ENCODE results near the gene IQCK. TPM values are rescaled to one million over a fixed set of nuclear protein-coding genes. Genes with fewer than 3 reads are reported as not detected.
A peak's percentile ranks its signal among the peaks of the same experiment; 100 is the strongest.

The IQCK gene
- total and polyA plus RNA-seq, 2 experiments from 2014 or later, result 7.2 to 11.8 TPM

DNA sequence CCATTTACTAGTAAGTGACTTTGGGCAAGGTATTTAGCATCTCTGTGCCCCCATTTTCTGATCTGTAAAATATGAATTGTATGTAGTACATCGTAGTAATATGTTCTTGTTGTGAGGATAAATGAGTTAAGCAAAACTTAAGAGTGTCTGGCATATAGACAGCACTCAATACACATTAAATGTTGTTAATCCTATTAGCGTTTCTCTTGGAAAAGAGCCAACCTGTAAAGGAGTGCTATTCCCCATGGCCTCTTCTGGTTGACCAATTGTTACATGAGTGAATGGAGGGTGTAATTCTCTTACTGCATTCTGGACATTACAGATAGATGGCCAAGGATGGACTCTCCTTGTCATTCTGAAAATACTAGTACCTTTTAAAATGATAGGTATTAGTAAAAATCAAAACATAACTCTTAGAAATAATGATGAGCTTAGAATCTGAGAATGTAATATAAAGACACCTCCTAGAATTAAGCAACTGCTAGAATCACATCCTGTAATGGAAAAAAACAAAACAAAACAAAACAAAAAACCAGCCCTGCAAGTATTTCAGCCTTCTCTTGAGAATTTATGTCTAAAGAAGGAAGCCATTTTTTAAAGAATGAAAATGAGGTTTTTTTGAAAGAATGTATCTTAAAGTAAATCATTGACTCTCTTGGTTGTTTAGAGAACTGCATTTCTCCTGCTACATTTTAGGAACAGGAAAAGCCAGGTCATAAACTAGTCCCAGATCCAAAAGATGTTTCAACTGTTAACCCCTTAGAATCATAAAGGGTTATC is 30.5 kb downstream of the IQCK start:
- TF ChIP-seq EZH2 (IDR thresholded peaks at IDR 0.05; ENCODE audit: borderline replicate concordance), result no peak
- no peak for TF ChIP-seq CTCF (IDR thresholded peaks at IDR 0.05; ENCODE audit: poor library complexity)
- TF ChIP-seq EZH2phosphoT487 (IDR thresholded peaks at IDR 0.05; ENCODE audit: low read depth, severe bottlenecking, unreplicated experiment), result no peak
- 72% methylated on average over 2 of the region's 2 CpGs for WGBS (ENCODE audit: low lambda C conversion rate, missing lambda C conversion rate)
- no peak for DNase-seq (ENCODE audit: low spot score)
- H3K9me2 ChIP-seq (replicated peaks; ENCODE audit: insufficient read depth), result no peaks in the 10 kb centered on the region
- no peak overlapping the region for H3K4me3 ChIP-seq
- no peaks in the 10 kb centered on the region for H3K9me3 ChIP-seq (ENCODE audit: low read depth)
- no peak overlapping the region for H3K4me2 ChIP-seq
- H3K4me1 ChIP-seq (ENCODE audit: insufficient read depth), result peaks cover 45% of the 10 kb centered on the region
- no peaks in the 10 kb centered on the region for H3K79me2 ChIP-seq
- no peaks in the 10 kb centered on the region for H3K27me3 ChIP-seq
- H3K36me3 ChIP-seq (replicated peaks; ENCODE audit: insufficient read depth, low read depth), result no peaks in the 10 kb centered on the region
- H3K27ac ChIP-seq, result peak overlapping the region; percentile 1
- no peak overlapping the region for H2AFZ ChIP-seq
- no peaks in the 10 kb centered on the region for H4K20me1 ChIP-seq (ENCODE audit: insufficient read depth, poor library complexity, severe bottlenecking)

GRCh38 chr16:19749571-19750080 is 31.6 kb downstream of the IQCK start:
- 87% methylated on average over 4 of the region's 4 CpGs for WGBS (ENCODE audit: low lambda C conversion rate, missing lambda C conversion rate)

GRCh38 chr16:19751478-19752385 is 33.7 kb downstream of the IQCK start:
- peaks cover 38% of the 10 kb centered on the region for H3K4me1 ChIP-seq (ENCODE audit: insufficient read depth)
- no peaks in the 10 kb centered on the region for H3K9me3 ChIP-seq (ENCODE audit: low read depth)
- H2AFZ ChIP-seq, result no peak overlapping the region
- no peak for TF ChIP-seq EZH2phosphoT487 (IDR thresholded peaks at IDR 0.05; ENCODE audit: low read depth, severe bottlenecking, unreplicated experiment)
- TF ChIP-seq CTCF (IDR thresholded peaks at IDR 0.05; ENCODE audit: poor library complexity), result no peak
- TF ChIP-seq EZH2 (IDR thresholded peaks at IDR 0.05; ENCODE audit: borderline replicate concordance), result no peak
- H4K20me1 ChIP-seq (ENCODE audit: insufficient read depth, poor library complexity, severe bottlenecking), result no peaks in the 10 kb centered on the region
- H3K4me3 ChIP-seq, result no peak overlapping the region
- no peak for DNase-seq (ENCODE audit: low spot score)
- H3K27ac ChIP-seq, result no peak overlapping the region
- no peaks in the 10 kb centered on the region for H3K9me2 ChIP-seq (replicated peaks; ENCODE audit: insufficient read depth)
- no peaks in the 10 kb centered on the region for H3K27me3 ChIP-seq
- H3K79me2 ChIP-seq, result no peaks in the 10 kb centered on the region
- 81% methylated on average over 6 of the region's 6 CpGs for WGBS (ENCODE audit: low lambda C conversion rate, missing lambda C conversion rate)
- H3K36me3 ChIP-seq (replicated peaks; ENCODE audit: insufficient read depth, low read depth), result no peaks in the 10 kb centered on the region
- no peak overlapping the region for H3K4me2 ChIP-seq

More at GRCh38 chr16:19749571-19750080, 31.6 kb downstream of the IQCK start:
- Histone ChIP-seq H3K4me3 (no peak overlapping the region), H2AFZ (no peak overlapping the region), H3K9me2 (replicated peaks; ENCODE audit: insufficient read depth) (no peaks in the 10 kb centered on the region), H3K9me3 (ENCODE audit: low read depth) (no peaks in the 10 kb centered on the region), H3K36me3 (replicated peaks; ENCODE audit: insufficient read depth, low read depth) (no peaks in the 10 kb centered on the region), H4K20me1 (ENCODE audit: insufficient read depth, poor library complexity, severe bottlenecking) (no peaks in the 10 kb centered on the region), H3K4me2 (no peak overlapping the region), H3K27me3 (no peaks in the 10 kb centered on the region), H3K79me2 (no peaks in the 10 kb centered on the region), H3K4me1 (ENCODE audit: insufficient read depth) (peaks cover 44% of the 10 kb centered on the region), H3K27ac (peak overlapping the region; percentile 1)
- DNase-seq (ENCODE audit: low spot score), result no peak
- no peak for TF ChIP-seq EZH2 (IDR thresholded peaks at IDR 0.05; ENCODE audit: borderline replicate concordance)
- no peak for TF ChIP-seq CTCF (IDR thresholded peaks at IDR 0.05; ENCODE audit: poor library complexity)
- TF ChIP-seq EZH2phosphoT487 (IDR thresholded peaks at IDR 0.05; ENCODE audit: low read depth, severe bottlenecking, unreplicated experiment), result no peak

Measured in hepatocyte (in vitro differentiated cells).